ENCODE measurements around the gene PDE4DIP.
"Not testable (repeated sequence)": the region's sequence is repeated elsewhere in the genome, so short reads cannot be mapped to it uniquely, and the experiment has no call there.

Gene PDE4DIP

GRCh38 chr1:148874408-148875388, 30.5 kb downstream of the PDE4DIP start:
- not testable (repeated sequence) for DNase-seq (ENCODE audit: low spot score)

- not testable (repeated sequence) for DNase-seq (ENCODE audit: low spot score)
Measured at GRCh38 chr1:148879812-148880416, 35.7 kb downstream of the PDE4DIP start.

- not testable (repeated sequence) for DNase-seq (ENCODE audit: low spot score)
Measured at GRCh38 chr1:148881261-148881660, 37.0 kb downstream of the PDE4DIP start.

- not testable (repeated sequence) for DNase-seq (ENCODE audit: low spot score)
Measured at GRCh38 chr1:148885219-148885618, 41.0 kb downstream of the PDE4DIP start.

GRCh38 chr1:148886293-148886692, 42.1 kb downstream of the PDE4DIP start:
- DNase-seq (ENCODE audit: low spot score), result not testable (repeated sequence)

- not testable (repeated sequence) for DNase-seq (ENCODE audit: low spot score)
Measured at GRCh38 chr1:148888597-148888996, 44.4 kb downstream of the PDE4DIP start.

- DNase-seq (ENCODE audit: low spot score), result not testable (repeated sequence)
Measured at GRCh38 chr1:148889267-148890074, 45.2 kb downstream of the PDE4DIP start.

- not testable (repeated sequence) for DNase-seq (ENCODE audit: low spot score)
Measured at GRCh38 chr1:148890075-148890568, 45.9 kb downstream of the PDE4DIP start.

GRCh38 chr1:148894360-148895352, 50.4 kb downstream of the PDE4DIP start:
- not testable (repeated sequence) for DNase-seq (ENCODE audit: low spot score)

GRCh38 chr1:148900026-148900425, 55.8 kb downstream of the PDE4DIP start:
- not testable (repeated sequence) for DNase-seq (ENCODE audit: low spot score)

- DNase-seq (ENCODE audit: low spot score), result not testable (repeated sequence)
Measured at GRCh38 chr1:148900691-148901090, 56.5 kb downstream of the PDE4DIP start.

GRCh38 chr1:148901150-148901952, 57.1 kb downstream of the PDE4DIP start:
- not testable (repeated sequence) for DNase-seq (ENCODE audit: low spot score)

- not testable (repeated sequence) for DNase-seq (ENCODE audit: low spot score)
Measured at GRCh38 chr1:148901953-148902341, 57.7 kb downstream of the PDE4DIP start.

GRCh38 chr1:148909219-148909826, 65.1 kb downstream of the PDE4DIP start:
- DNase-seq (ENCODE audit: low spot score), result not testable (repeated sequence)

- not testable (repeated sequence) for DNase-seq (ENCODE audit: low spot score)
Measured at GRCh38 chr1:148911303-148911928, 67.2 kb downstream of the PDE4DIP start.

GRCh38 chr1:148916222-148916621, 72.0 kb downstream of the PDE4DIP start:
- not testable (repeated sequence) for DNase-seq (ENCODE audit: low spot score)

- not testable (repeated sequence) for DNase-seq (ENCODE audit: low spot score)
Measured at GRCh38 chr1:148916695-148917348, 72.6 kb downstream of the PDE4DIP start.

GRCh38 chr1:148918836-148919447, 74.7 kb downstream of the PDE4DIP start:
- not testable (repeated sequence) for DNase-seq (ENCODE audit: low spot score)
